HL-60 (cell line): ENCODE measurements around the gene NLGN1.

Experiments
- DNase-seq, 2 experiments: peaks; one replicate each; pipeline ENCODE4 v3.0.0-alpha.2; 2010 to 2020; ENCODE audit warnings: low read depth in 1 of 2, low spot score in 1 of 2
- H3K27ac ChIP-seq: fragments of 250-450 bp; sonication (Bioruptor Pico); replicated peaks from 2 replicates; pipeline ENCODE4 v1.5.1; 2020; ENCODE audit warnings: mild to moderate bottlenecking, moderate library complexity
- H3K27me3 ChIP-seq: fragments of 250-450 bp; sonication (Bioruptor Pico); 2 replicates; pipeline ENCODE4 v1.5.1; 2021; ENCODE audit warnings: mild to moderate bottlenecking, moderate library complexity; ENCODE audit not compliant: insufficient read depth, poor library complexity, severe bottlenecking
- H3K4me3 ChIP-seq: replicated peaks from 2 replicates; pipeline ENCODE4 v1.5.1; 2011; ENCODE audit warnings: mild to moderate bottlenecking, control low read depth, low read length; ENCODE audit not compliant: insufficient read depth
- GABPA ChIP-seq: IDR thresholded peaks from 2 replicates; pipeline ENCODE4 v1.6.1; 2012; ENCODE audit warnings: low read depth
- POLR2AphosphoS5 ChIP-seq: IDR thresholded peaks from 2 replicates; pipeline ENCODE4 v1.6.1; 2012; ENCODE audit warnings: low read depth
- SPI1 ChIP-seq: IDR thresholded peaks from 2 replicates; pipeline ENCODE4 v1.6.1; 2012; ENCODE audit warnings: low read depth, mild to moderate bottlenecking, borderline replicate concordance
- TF ChIP-seq, protein P1 (sequence below): IDR thresholded peaks from 2 replicates; pipeline ENCODE4 v1.6.1; 2012; ENCODE audit warnings: low read depth; ENCODE audit not compliant: insufficient replicate concordance
- TF ChIP-seq, protein P2 (sequence below): IDR thresholded peaks from one replicate; pipeline ENCODE4 v1.5.1; 2011; ENCODE audit warnings: low read length, control low read depth, inconsistent platforms; ENCODE audit not compliant: insufficient read depth

Gene NLGN1

GRCh38 chr3:173709026-173709425, 311.5 kb downstream of the NLGN1 start:
- no peak for DNase-seq
- H3K4me3 ChIP-seq, result no peak overlapping the region
- no peak overlapping the region for H3K27ac ChIP-seq
- no peak for TF ChIP-seq SPI1
- no peak for TF ChIP-seq GABPA
- TF ChIP-seq POLR2AphosphoS5, result no peak
- TF ChIP-seq, protein P1, sequence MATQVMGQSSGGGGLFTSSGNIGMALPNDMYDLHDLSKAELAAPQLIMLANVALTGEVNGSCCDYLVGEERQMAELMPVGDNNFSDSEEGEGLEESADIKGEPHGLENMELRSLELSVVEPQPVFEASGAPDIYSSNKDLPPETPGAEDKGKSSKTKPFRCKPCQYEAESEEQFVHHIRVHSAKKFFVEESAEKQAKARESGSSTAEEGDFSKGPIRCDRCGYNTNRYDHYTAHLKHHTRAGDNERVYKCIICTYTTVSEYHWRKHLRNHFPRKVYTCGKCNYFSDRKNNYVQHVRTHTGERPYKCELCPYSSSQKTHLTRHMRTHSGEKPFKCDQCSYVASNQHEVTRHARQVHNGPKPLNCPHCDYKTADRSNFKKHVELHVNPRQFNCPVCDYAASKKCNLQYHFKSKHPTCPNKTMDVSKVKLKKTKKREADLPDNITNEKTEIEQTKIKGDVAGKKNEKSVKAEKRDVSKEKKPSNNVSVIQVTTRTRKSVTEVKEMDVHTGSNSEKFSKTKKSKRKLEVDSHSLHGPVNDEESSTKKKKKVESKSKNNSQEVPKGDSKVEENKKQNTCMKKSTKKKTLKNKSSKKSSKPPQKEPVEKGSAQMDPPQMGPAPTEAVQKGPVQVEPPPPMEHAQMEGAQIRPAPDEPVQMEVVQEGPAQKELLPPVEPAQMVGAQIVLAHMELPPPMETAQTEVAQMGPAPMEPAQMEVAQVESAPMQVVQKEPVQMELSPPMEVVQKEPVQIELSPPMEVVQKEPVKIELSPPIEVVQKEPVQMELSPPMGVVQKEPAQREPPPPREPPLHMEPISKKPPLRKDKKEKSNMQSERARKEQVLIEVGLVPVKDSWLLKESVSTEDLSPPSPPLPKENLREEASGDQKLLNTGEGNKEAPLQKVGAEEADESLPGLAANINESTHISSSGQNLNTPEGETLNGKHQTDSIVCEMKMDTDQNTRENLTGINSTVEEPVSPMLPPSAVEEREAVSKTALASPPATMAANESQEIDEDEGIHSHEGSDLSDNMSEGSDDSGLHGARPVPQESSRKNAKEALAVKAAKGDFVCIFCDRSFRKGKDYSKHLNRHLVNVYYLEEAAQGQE, result no peak
- TF ChIP-seq, protein P2, sequence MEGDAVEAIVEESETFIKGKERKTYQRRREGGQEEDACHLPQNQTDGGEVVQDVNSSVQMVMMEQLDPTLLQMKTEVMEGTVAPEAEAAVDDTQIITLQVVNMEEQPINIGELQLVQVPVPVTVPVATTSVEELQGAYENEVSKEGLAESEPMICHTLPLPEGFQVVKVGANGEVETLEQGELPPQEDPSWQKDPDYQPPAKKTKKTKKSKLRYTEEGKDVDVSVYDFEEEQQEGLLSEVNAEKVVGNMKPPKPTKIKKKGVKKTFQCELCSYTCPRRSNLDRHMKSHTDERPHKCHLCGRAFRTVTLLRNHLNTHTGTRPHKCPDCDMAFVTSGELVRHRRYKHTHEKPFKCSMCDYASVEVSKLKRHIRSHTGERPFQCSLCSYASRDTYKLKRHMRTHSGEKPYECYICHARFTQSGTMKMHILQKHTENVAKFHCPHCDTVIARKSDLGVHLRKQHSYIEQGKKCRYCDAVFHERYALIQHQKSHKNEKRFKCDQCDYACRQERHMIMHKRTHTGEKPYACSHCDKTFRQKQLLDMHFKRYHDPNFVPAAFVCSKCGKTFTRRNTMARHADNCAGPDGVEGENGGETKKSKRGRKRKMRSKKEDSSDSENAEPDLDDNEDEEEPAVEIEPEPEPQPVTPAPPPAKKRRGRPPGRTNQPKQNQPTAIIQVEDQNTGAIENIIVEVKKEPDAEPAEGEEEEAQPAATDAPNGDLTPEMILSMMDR, result no peak
- H3K27me3 ChIP-seq, result no peaks in the 10 kb centered on the region

GRCh38 chr3:173711619-173712018, 314.1 kb downstream of the NLGN1 start:
- H3K27me3 ChIP-seq, result no peaks in the 10 kb centered on the region
- TF ChIP-seq, protein P2, result no peak
- TF ChIP-seq POLR2AphosphoS5 (no peak), SPI1 (no peak), GABPA (no peak)
- TF ChIP-seq, protein P1, result no peak
- DNase-seq, result no peak
- no peak overlapping the region for H3K4me3 ChIP-seq
- no peak overlapping the region for H3K27ac ChIP-seq

DNA sequence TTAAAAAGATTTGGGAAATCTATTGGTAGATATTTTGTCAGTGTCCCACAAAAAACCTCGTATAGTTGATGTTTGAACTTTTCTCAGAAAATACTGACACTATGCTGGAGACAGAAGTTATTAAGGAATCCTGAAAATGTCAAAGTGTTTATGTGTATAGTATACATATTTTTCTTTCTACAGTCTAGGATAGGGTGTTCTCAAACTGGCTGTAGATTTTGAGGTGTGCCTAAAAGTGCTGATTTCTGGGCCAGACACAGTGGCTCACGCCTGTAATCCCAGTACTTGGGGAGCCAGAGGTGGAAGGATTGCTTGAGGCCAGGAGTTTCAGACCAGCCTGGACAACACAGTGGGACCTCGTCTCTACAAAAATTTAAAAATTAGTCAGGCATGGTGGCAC, 322.0 kb downstream of the NLGN1 start:
- Histone ChIP-seq H3K27me3 (no peaks in the 10 kb centered on the region), H3K27ac (no peak overlapping the region), H3K4me3 (no peak overlapping the region)
- no peak for TF ChIP-seq SPI1
- no peak for TF ChIP-seq POLR2AphosphoS5
- TF ChIP-seq GABPA, result no peak
- TF ChIP-seq, protein P1, result no peak
- DNase-seq, result no peak

DNA sequence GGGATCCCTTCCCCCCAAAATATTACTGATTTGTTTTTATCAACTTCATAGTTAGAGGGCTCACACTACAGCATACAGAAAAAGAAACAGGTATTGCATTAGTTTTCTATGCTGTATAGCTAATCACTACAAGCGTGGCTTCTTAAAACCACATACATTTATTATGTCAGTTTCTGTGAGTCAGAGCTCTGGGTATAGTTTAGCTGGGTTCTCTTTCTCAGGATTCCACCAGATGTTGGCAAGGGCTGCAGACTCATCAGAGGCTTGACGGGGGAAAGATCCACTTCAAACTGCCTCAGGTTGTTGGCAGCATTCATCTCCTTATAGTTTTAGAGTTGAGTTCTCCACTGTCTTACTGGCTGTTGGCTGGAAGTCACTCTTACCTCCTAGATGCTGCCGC, 328.0 kb downstream of the NLGN1 start:
- Histone ChIP-seq H3K27ac (no peak overlapping the region), H3K27me3 (no peaks in the 10 kb centered on the region), H3K4me3 (no peak overlapping the region)
- TF ChIP-seq, protein P2, result no peak
- TF ChIP-seq SPI1, result no peak
- TF ChIP-seq, protein P1, result no peak
- TF ChIP-seq GABPA, result no peak
- TF ChIP-seq POLR2AphosphoS5, result no peak
- no peak for DNase-seq
